ENCODE measurements around the gene CFAP410.

CFAP410 gene

DNA sequence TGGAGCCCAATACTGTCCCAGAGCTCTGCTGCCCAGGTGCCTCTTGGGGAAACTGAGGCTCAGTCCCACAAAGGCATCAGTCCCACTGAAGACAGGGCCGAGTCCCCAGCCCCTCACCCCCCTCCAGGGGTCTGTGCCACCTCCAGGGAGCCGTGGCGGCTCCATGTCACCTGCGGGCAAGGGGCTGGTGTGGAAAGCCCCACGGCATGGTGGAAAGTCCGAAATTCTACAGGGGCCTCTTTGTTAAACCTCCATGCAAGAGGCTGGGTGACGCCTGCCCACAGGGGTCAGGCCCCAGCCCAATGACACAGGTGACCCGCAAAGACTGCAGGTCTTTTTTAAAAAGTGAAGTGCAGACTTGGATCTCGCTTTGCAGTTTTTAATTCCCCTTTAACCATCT, 56.8 kb downstream of the CFAP410 start:
- DNase-seq = no peak

DNA sequence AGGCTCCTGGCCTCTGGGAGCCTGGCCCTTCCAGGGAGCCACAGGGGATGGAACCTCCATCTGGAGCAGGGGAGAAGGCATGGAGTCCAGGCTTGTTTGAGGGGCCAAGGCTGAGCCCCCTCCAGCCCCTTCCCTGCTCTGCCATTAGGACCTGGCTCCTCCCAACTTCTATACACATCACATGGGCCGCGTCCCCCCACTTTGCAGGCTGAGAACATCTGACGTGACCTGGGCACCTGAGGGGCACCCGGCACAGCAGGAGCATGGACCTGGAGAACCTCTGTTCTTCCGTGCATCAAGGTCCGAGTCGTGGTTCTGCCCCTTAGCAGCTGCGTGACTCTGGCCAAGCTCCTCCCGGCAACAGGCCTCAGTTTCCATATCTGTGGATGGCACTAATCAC, 57.4 kb downstream of the CFAP410 start:
- no peak for DNase-seq

DNA sequence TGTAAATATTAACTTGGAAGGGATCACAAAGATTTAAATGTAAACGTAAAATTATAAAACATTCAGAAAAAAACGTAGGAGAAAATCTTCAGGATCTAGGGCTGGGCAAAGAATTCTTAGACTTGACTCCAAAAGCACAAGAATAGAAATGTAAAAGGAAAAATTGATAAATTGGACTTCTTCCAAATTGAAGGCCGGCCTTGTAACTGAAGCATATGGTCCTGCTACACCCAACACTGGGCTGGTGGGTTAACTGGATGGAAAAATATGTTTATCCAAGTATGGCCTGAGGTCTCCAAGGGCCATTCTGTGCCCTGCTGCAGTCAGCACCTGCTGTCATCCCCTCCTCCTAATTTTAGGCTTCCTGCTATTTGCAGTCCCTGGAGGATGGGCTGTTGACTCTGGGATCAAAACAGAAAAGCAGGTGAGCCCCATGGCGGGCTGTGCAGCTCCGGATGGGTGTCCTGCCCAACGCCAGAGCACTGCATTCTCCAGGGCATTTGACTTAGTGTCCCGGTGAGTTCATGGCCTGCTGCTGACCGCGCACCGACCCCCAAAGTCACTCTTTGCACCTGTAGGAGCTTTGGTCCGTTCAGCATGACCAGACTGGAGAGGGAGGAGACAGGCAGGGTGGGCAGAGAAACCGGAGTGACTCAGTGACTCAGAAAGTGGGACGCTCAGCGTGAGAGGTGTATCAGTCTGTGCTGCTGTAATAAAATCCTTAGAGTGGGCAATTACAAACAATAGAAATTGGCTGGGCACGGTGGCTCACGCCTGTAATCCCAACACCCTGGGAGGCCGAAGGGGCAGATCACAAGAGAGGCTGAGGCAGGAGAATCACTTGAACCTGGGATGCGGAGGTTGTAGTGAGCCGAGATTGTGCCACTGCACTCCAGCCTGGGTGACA, 59.6 kb downstream of the CFAP410 start:
- no peak for DNase-seq
